CD1c-positive myeloid dendritic cell (primary cell): ENCODE measurements around the gene LOXHD1.

Source experiments
- DNase-seq: peaks from one replicate; pipeline ENCODE4 v3.0.0-alpha.2; 2016; ENCODE audit errors: extremely low spot score

Gene LOXHD1, protein sequence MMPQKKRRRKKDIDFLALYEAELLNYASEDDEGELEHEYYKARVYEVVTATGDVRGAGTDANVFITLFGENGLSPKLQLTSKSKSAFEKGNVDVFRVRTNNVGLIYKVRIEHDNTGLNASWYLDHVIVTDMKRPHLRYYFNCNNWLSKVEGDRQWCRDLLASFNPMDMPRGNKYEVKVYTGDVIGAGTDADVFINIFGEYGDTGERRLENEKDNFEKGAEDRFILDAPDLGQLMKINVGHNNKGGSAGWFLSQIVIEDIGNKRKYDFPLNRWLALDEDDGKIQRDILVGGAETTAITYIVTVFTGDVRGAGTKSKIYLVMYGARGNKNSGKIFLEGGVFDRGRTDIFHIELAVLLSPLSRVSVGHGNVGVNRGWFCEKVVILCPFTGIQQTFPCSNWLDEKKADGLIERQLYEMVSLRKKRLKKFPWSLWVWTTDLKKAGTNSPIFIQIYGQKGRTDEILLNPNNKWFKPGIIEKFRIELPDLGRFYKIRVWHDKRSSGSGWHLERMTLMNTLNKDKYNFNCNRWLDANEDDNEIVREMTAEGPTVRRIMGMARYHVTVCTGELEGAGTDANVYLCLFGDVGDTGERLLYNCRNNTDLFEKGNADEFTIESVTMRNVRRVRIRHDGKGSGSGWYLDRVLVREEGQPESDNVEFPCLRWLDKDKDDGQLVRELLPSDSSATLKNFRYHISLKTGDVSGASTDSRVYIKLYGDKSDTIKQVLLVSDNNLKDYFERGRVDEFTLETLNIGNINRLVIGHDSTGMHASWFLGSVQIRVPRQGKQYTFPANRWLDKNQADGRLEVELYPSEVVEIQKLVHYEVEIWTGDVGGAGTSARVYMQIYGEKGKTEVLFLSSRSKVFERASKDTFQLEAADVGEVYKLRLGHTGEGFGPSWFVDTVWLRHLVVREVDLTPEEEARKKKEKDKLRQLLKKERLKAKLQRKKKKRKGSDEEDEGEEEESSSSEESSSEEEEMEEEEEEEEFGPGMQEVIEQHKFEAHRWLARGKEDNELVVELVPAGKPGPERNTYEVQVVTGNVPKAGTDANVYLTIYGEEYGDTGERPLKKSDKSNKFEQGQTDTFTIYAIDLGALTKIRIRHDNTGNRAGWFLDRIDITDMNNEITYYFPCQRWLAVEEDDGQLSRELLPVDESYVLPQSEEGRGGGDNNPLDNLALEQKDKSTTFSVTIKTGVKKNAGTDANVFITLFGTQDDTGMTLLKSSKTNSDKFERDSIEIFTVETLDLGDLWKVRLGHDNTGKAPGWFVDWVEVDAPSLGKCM (N-terminal part only)

DNA sequence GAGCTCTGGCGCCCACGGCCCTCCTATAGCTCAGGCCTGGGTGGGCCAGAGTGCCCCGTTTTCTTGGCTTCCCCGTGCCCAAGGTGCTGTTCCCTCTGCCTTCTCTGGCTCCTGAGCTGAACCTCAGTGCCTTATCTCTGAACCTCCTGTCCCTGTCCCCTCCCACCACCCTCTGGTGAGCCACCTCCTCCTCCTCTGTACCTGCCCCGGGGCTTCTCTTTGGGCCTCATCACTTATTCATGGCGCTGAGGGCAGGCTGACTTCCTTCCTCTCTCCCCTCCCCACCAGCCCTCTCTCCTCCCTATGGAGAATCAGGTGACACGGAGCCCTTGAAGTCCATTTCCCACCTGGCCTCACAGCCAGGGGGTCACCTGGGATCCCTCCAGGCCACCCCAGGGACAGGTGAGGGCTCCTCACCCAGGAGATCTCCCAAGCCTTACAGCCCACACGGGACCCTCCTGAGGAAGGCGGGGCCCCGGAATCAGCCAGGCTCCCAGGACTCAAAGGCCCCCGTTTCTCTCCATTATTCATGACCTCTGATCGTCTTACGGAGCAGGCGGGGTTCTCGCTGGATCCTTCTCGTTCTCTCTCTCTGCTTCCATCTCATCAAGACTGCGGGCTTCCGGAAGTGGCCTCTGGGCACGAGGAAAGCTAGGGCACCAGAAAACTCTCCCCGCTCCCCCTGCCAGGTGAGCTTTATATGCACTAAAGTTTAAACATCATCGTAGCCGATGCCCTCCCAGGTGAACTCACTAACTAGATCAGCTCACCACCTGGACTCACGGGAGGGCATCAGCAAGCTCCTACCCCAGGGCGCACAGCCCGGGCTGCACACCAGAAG, at the start of gene LOXHD1:
Gene LOXHD1, minus strand, starts transcription at position 106 of the 841 bp plus-strand sequence. CDS start 187 bp downstream, outside the sequence.
- no peak for DNase-seq

DNA sequence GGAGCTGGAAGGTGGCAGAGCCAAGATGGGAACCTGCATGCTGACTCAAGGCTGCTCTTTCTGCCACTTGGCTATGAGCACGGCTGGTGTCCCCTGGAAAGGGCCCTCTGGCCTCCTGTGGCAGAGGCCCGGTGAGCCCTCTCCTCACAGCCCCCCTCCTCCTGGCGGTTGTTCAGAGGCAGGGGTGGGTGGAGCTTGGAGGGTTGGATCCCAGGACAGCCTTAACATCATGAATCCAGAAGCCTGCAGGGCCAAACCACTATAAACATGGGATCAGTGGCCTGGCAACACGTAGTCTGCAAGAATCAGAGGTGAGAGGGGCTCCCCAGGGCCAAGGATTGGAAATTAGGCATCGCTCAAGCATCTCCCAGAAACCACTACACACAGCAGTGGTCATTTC, 48.5 kb upstream of the LOXHD1 start:
- DNase-seq, result no peak

DNA sequence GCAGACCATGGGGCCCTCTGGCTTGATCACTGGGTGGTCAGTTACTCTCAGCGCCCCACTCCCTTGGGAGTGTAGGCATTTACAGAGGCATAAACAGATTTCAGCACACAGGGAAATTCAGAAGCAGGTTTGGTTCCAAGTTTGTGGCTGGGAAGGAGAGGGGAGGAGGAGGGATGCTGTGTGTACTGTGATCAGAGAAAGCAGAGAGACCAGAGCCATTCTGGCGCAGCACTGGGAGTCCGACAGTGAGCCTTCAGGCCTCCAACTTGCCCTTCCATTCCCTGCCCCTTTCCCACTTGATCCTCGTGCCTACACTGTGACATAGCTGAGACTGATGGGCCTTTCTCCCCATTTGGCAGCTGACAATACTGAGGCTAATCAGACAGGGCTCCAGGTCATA, 47.8 kb upstream of the LOXHD1 start:
- DNase-seq, result no peak

DNA sequence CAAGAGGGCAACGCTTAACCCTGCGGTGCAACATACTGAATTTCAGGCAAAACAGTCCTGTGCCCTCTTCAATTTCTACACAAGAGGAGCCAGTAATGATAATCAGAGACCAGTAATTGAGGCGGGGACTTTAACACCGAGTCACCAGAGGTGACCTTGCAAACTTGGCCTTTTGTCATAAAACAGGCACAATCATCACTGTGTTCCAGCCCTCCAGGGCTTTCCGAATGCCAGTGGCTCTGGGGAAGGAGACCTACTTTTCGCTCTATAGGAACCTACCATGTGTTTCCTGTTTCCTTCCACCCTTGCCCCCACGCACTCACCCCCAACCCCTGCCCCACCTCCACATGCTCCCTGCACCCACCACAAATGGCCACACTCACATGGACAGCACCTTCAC, 47.2 kb upstream of the LOXHD1 start:
- no peak for DNase-seq

DNA sequence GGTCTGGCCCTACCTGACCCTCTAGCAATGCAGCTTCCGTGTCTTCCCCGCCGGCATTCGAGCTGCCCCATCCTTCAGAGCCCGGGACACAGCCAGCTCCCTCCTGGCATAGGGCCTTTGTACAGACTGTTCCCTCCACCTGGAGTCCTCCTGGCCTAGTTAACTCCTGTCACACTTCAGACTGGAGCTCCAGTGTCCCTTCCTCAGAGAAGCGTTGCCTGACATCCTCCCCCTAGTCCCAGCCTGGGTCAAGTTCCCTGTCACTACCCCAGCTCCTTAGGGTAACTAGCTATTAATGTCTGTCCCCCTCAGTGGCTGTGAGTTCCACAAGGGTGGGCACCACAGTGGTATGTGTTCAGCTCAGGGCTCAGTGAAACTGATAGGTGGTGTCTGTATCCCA, 45.5 kb upstream of the LOXHD1 start:
- no peak for DNase-seq

DNA sequence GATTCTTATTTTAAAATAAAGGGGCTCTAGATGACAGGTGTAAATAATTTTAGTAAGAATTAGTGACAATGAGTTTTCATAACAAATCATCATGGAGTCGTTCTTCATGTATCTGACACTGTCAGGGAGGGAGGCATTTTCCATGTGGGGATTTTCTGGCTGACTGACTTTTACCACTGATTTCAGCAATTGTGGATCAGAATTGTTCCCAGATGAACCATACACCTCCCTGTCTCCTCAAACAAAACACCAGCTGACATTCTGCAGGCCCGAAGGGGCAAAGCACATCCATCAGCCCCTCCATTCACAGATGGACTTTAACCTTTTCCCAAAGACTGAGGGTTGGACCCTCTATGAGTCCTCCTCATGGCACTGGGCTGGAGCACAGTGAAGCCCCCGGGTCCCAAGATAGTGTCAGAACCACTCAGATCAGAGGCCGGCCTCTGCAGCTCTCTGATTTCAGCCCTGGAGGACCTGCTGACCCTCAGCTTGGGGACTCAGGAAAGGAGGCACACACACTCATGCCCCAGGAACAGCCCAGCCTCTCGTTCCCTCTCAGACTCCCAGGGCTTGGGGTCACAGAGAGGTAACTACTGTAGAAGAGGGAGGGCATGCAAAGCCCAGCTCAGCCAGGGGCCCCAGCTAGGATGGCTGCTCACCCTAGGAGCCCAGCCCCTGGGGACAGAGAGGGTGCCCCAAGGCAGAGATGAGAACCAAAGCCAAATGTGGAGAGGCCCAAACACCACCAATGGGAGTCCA, 43.2 kb upstream of the LOXHD1 start:
- DNase-seq, result no peak

DNA sequence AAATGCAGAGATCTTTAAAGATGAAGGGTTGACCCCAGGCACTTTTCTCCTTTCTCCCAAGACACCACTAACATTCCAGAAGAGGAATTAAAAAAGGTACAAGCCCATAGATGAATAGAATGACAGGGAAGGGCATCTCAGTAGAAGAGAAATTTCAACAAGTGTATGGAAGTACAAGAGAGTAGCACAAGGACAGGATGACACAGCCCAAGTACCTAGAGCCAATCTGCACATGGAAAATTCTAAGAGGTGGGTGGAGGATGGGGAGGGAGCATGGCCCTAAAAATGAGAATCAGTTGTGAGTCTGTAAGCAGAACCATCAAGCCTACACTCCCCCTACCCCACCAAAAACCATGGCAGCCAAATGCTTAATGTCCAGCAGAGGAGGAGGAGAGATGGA, 39.7 kb upstream of the LOXHD1 start:
- no peak for DNase-seq

DNA sequence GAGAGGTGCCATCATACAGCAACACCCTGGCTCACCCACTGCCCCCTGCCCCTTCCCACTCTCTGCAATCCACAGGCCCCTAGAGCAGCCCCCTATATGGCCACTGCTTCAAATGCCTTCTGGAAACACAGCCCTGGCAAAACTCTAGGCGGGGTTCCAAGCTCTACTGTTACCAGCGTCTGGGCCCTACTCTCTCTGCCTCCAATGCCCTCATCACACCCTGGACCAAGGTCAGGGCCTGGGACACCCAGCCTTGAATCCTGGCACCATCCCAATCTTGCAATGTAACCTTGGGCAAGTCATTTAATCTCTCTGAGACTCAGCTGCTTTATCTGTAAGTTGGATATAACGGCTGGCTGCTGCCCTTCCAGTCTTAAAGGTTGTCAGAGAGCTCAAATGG, 39.2 kb upstream of the LOXHD1 start:
- DNase-seq, result no peak

DNA sequence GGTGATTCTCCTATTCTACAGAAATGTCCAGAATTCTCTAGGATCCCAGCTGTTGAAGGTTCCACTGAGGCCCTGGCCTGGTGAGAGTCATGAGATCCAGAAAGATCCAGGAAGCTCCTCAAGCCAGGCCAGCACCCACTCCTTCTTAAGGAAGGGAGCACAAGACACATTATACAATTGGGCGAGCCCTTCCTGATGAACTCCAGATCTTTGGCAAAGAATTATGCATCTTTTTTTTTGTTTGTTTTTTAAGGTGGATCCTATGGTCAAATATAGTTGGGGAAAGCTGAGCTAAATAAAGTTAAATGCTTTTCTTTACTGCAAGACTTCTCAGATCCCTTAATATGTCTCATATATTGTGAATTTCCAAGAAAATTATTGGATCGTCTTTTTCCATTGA, 37.0 kb upstream of the LOXHD1 start:
- no peak for DNase-seq

DNA sequence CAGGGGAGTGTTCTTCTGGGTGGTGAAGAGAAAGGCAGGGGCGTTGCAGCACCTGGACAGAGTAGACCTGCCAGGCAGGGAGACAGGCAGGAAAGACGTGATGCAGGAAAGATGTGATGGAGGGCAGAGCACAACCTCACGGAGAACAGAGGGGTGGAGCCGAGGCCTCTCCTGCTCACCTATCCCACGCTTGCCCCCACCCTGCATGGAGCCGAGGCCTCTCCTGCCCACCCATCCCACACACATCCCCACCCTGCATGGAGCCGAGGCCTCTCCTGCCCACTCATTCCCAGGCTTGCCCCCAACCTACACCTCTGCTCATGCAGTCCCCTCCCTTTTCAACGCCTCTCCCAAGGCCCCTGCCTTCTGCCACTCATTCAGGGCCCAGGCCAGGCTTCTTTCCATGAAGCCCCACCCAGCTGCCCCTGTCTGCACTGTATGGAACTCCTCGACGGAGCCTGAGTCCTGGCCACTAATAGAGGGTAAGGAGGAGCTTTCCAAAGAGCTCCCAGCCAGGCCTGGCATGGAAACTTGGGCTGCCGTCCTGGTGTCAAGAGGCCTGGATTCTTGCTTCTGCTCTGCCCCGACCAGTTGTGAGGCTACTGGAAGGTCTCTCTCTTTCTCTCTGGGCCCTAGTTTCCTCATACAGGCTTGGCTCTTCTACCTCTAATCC, 32.0 kb upstream of the LOXHD1 start:
- no peak for DNase-seq

DNA sequence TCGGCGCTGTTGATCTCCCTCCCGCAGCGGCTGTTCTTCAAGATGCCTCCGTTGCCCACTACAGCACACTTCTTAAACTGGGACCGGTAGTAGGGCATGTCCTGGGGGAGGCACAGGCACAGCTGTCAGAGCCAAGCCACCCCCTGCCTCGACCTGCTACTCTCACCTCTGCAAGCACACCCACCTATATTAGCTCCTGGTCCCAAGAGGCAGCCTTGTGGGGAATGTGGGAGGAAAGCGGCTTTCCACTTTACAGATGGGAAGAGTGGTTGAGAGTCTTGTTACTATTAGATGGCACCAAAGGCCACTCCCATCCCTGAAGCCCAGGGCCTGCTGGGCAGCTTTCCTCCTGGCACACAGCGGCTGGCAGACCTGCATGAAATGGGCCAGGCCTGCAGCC, 29.2 kb upstream of the LOXHD1 start:
- no peak for DNase-seq

DNA sequence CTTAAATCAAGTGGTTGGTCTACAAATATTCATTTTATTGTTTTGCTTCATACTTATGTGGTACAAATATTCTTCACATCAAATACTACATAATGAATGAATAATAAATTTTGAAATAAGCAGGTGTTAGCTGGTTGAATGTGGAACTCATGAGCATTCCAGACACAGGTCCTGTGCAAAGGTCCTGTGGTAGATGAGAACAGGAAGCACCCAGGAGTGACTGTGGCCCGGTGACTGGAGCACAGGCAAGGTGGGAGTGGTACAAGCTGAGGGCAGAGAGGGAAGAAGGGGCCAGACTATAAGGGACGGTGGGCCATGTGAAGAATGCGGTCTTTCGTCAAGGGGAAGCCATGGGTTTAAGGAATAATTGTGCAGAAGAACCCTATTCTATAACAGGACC, 26.2 kb upstream of the LOXHD1 start:
- DNase-seq, result no peak

DNA sequence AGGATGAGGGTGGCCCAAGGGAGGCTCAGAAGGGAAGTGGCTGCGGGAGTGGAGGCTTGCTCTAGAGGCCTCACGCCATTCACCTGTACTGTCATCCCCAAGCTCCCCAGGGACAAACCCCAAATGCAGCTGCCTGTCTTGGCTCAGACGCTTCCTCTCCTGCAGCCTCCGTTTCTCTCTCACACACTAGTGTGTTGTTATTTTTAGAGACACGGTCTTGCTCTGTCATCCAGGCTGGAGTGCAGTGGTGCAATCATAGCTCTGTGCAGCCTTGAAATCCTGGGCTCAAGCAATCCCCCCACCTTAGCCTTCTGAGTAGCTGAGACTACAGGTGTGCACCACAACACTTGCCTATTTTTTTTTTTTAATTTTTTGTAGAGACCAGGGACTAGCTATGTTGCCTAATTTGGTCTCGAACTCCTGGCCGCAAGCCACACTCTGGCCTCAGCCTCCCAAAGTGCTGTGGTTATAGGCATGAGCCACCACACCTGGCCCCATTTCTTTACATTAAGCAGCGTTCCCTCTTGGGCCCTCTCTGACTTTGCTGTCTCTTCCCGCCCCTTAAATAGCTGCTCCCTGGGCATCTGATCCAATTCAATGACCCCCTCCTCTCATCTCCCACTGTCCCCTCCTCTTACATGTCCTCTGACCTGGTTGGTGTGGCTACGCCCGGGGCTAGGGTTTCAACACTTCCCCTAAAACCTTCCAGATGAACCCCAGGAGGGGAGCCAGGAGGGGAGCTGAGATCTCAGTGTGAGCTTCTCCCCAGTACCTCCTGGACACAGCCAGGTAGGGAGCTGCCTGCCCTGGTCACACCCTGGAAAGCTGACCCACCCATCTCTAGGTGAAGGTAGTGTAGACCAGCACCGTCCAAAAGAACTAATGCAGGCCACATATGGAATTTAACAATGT, 24.0 kb upstream of the LOXHD1 start:
- DNase-seq, result no peak

DNA sequence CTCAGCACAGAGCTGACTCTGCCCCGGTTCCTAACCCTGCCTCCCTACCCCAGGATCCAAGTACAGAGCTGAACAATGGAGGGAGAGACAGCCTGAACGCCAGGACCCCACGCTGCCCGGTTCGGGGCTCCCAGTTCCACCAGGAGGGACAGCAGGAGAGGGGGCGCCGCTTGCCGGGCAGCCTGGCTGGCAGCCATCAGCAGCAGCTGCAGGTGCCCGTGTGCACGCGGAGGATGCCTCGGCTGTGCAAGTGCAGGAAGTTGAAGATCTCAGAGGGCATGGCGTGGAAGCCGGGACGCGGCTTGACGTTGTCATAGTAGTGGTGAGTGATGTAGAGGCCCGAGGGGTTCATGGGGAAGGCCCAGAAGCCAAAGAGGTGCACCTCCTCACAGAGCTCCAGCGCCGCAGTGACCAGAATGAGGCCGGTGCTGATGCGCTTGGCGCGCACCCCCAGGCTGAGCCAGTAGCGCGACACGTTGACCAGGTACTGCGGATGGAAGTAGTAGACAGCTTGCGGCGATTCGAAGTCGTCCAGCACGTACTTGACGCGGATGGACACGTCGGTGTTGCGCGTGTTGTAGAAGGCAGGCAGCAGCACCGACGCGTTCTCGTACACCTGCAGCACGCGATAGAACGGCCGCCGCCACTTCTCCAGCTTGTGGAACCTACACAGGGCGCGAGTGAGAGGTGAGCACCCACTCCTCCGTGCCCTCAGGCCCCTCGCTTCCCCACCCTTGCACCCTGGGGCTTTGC, 23.0 kb upstream of the LOXHD1 start:
- DNase-seq, result no peak

DNA sequence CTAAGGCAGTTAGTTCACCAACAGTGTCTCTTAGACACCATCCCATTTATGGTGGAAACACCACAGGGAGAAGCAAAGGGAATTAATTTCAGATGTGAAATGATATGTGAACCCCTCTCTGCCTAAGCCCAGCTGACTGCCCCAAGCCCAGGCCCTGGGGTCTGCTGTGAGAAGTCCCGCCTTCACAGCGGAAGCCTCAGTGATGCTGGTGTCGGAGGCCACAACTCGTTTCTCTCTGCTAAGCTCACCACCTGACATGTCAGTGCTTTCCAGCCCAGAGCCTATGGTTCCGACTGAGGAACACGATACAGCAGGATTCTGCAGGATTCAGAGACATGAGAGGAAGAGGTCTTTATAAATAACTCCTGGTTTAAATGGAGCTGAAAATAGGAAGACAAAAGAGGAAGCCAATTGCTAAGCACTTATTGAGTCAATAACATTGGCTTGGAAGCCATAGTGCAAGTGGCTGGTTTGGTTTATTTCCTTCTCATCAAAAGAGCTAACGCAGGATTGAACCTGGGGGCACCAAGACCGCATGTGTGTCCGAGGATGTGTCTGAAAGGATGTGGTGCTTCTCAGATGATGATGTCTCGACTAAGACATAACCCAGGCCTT, 21.9 kb upstream of the LOXHD1 start:
- no peak for DNase-seq

DNA sequence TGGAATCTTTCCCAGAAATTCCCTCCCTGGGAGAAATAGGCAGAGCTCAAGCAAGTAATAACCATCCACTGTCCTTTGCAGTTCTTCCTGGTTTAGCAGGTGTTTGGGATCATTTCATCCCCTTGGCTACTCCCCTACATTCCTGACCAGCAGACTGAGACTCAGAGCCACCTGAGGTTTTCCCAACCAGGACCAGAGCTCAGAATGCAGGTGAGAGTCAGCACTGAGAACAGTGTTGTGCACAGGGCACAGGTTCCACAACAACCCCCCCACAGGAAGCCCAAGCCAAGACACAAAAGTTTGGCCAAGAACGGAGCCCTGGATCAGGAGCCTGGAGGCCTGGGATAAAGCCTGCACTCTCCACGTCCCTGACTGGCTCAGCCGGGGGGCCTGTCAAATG, 21.0 kb upstream of the LOXHD1 start:
- no peak for DNase-seq

DNA sequence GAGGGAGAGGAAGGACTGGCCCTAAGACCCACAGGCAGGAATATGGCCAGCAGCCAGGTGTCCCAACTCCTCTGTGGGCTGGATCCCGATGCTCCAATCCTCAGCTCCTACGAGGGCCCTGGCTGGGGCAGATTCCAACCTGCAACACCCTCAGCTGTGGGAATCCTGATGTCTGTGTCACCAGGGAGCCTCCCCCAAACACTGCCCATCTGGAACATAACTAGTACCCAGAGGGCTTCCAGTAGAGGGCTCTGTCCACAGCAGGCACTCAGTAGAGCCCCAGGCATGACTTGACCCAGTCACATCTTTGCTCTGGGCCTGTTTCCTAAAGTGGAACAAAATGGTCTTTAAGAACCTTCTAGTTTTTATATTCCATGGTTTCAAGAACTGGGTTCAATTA, 20.6 kb upstream of the LOXHD1 start:
- DNase-seq, result no peak
